ENCODE data around the gene MAN1A1.

- no peak for TF ChIP-seq POLR2A (IDR thresholded peaks at IDR 0.05)
- no peak for TF ChIP-seq CTCF (IDR thresholded peaks at IDR 0.05)
These were observed 46.2 kb downstream of the MAN1A1 start for GRCh38 chr6:119303164-119303887.

Measured in esophagus squamous epithelium (tissue), 4 donors.